GM19043 (cell line): ENCODE measurements around the gene TRIM67.

ENCODE experiments used
- ATAC-seq: cut with Tn5 transposase; IDR thresholded peaks from one replicate; pipeline ENCODE4 v1.9.1; 2021; ENCODE audit warnings: low read depth; ENCODE audit not compliant: unreplicated experiment

Gene TRIM67

DNA sequence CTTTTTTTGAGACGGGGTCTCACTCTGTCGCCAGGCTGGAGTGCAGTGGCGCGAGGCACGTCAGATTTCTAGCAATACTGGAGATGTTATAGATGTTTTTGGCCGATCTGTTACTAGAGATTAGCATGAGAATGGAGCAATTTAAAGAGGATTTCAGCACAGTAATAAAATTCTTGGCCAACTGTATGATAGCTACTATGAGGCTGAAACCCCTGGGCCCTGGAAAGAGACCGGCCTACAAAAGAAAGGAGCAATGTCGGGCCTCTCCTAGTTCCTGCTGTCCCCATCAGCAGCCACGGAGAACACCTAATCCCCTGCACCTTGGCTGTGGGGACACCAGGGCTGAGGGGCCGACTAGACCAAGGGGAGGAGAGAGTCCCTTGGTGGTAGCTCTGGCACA is 69.7 kb downstream of the TRIM67 start:
- ATAC-seq, result no peak

DNA sequence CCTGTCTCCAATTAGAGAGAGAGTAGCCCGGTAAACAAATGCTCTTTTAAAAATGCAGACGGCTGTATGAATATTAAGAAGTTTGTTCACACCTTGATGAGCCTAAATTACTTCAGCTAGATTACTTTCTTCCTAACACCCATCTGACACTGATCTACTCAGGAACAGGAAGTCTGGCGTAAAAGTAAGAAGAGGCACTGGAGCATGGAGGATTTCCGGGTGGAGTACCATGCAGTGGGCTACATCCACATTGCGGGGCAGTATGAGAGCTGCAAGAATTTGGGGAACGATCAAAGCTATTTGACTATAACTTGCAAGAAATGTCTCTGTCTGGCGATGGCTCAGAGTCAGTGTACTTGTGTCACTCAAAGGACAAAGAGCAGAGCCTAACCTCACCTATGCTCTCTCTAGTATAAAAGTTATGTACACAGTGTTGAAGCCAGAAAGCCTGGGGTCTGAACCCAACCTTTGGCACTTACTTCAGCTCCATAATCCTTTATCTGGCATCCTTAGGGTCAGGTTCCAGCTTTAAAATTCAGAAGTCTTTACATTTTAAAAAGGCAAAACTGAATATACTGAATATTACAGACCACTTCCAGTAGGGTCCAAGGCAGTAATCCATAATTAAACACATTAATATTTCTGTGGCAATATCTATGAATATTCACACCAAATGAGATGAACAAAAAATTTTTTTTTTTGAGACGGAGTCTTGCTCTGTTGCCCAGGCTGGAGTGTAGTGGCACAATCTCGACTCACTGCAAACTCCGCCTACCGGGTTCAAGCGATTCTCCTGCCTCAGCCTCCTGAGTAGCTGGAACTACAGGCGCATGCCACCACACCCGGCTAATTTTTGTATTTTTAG is 71.2 kb downstream of the TRIM67 start:
- ATAC-seq, result peak; percentile 89

DNA sequence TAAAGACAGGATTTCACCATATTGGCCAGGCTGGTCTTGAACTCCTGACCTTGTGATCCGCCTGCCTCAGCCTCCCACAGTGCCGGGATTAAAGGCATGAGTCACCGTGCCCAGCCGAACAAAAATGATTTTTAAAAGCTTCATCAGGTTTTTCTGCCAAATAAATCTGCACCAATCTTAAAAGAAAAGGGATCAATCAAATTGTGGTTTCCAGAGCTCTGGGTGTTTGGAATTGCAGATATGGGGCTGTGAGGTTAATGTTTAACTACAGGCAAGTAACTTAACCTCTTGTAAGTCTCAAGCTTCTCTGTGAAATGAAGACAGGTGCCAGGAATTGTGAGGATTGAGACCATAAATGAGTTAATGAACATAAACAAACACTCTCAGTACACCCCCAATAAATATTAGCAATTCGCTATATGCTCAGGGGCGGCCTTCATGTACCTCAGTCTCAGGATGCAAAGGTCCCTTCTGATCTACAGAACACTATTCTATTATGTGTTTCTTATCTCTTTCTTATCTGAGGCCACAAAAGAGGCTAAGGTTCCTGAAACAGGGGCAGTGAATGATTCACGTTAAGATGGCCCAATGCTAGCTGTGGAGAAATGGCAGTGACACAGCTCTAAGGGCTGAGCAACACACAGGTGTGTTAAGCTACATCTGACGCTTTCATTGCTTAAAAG is 72.0 kb downstream of the TRIM67 start:
- no peak for ATAC-seq

DNA sequence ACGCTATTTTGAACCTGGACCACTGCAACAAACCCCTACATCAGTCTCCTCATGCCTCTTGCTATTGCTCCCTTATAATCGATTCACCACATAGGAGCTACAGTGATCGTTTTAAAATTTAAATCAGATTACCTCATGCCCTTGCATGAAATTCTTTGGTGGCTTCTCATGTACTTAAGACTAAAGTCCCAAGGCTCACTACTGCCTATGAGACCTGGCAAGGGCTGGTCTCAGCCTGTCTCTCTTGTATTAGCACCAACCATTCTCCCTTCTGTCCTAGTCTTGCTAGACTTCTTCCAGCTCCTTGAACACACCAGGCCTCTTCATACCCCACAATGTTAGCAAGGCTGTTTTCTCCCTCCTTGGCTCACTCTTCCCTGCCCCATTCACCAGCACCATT is 72.6 kb downstream of the TRIM67 start:
- ATAC-seq, result no peak

DNA sequence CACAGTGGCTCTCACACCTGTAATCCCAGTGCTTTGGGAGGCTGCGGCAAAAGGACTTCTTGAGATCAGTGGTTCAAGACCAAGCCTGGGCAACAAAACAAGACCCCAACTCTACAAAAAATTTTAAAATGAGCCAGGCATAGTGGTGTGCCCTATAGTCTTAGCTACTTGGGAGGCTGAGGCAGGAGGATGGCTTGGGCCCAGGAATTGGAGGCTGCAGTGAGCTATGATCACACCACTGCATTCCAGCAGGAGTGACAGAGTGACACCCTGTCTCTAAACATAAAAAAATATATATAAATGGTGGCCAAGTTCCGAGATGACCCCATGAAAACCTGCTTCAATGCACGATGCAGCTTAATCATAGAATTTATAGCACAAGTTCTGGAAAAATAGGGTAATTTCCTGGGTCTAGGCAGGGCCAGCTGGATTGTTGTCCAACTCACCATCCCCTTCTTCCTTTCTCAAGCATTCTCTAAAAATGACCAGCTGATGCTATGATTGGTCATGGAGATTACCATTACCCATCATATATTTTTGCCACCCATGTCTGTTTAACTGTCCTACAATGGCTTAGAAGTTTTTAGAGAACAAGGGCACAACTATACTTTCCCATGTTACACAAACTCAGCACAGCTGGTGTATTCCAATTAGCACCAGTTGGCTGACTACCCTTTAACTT is 73.8 kb downstream of the TRIM67 start:
- ATAC-seq, result no peak

DNA sequence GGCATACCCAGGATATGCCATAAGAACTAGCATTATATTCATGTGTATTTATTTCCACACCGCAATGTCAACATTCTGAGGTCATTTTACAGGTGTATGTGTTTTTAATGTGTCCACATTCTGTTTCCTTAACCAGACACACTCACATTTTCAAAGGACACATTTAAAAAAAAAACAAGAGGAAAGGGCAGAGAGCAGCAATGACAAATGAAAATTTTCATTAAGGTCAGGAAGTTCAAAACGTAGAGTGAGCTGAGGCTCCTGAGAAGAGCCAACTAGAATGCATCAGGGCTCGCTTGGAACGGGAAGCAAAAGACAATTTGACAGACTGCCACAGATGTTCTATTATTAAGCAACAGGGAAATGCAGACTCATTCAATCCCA is 74.3 kb downstream of the TRIM67 start:
- no peak for ATAC-seq

DNA sequence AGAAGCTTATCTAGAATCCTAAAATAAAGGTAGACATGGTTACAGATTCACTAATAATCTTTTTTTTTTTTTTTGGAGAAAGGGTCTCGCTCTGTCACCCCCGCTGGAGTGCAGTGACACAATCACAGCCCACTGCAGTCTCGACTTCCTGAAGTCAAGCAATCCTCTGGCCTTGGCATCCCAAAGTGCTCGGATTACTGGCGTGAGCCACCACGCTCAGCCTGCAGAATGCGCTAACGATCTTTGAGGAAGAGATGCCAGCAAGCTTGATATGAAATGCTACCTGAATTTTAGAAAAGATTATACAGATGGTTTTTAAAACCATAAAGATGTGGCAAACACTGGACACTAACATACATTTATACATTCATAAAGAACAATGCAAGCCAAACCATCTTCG is 75.1 kb downstream of the TRIM67 start:
- no peak for ATAC-seq

DNA sequence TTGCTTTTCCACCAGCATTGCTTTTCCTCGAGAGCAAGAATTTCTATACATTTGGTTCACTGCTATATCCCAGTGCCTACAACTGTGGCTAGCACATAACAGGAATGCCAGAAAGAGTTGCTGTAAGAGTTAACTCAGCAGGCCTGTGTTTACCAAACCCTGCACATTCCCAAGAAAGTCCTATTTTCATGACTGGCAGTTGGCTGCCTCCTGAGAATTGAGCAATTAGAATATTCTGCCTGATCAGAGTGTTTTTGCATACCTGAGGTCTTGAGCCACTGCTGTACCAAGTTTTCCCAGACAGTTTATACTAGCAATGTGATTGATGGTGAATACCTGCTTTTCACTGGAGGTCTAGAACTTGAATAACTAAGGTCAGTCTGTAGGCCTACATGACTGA is 76.4 kb downstream of the TRIM67 start:
- no peak for ATAC-seq

DNA sequence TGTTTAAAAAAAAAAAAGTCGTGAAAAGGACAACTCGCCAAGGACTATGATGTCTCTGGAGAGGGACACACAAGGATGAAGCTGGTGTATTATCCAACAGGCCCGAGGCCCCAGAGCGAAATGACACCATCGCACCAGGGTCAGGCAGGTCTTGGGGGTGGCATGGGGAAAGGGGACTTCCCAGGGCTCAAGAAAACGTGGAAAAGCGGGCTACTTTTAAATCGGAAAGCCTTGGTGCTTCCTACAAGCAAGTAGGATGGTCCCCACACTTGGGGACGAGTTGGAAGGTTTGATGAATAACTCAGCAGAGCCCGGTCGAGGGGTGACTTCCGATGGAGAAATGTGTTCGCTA is 78.6 kb downstream of the TRIM67 start:
- ATAC-seq, result no peak

DNA sequence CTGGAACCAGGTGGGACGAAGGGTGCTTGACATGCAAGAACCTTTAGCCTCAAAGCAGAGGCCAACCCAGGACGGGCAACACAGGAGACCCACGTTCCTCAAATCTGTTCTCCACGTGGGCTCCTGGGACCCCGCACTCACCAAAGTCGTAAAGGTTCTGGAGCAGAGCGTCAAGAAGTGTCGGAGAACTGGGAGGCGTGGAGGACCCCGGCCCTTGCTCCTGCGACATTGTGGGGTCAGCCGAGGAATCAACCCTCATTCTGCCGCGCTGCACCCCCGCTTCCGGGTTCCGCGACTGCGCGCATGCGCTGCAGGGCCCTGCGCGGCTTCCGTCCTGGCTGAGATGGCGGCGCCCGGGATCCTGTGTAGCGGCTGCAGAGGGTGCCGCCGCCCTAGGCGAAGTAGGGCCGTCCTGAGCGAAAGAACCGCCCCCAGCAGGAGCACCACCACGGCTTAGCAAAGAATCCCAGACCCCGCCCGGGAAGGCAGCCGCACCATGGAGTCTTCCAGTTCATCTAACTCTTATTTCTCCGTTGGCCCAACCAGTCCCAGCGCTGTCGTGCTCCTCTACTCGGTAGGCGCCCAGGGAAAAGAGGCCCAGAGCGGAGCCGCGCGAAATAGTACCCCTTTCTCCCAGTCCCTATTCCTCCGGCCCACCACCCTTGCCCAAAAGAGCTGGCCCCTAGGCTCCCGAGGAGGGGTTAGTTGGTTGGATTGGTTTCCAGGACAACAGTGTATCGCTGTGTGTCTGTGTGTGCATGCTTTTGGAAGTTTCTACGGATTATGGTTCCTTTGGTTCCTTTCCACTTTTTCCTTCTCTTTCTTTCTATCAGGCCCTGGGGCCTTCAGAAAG is 79.3 kb downstream of the TRIM67 start, which contains the start of gene GNPAT:
TSS of gene GNPAT (plus strand) at position 330 of the 853 bp plus-strand sequence. CDS start at position 497, 167 bp downstream.
- ATAC-seq, result peak; percentile 90

DNA sequence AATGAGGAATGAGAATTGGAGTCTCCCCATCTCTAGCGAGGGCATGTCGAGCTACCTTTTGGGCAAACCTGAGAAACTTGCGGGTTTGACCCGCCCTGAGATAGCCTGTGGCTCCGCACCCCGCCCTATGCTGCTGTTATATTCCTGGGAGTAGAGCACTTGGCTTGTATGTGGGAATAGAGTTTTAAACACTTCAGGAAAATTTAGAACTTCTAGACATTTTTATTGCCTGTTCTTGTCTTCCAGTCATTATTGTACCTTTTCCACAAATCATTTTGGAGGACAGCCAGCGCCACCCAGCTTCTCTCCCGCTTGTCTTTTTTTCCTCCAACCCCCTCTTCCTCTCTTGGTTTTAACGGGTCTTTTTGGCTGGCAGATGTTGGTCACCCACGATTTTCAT is 79.9 kb downstream of the TRIM67 start:
- ATAC-seq, result peak; percentile 19

DNA sequence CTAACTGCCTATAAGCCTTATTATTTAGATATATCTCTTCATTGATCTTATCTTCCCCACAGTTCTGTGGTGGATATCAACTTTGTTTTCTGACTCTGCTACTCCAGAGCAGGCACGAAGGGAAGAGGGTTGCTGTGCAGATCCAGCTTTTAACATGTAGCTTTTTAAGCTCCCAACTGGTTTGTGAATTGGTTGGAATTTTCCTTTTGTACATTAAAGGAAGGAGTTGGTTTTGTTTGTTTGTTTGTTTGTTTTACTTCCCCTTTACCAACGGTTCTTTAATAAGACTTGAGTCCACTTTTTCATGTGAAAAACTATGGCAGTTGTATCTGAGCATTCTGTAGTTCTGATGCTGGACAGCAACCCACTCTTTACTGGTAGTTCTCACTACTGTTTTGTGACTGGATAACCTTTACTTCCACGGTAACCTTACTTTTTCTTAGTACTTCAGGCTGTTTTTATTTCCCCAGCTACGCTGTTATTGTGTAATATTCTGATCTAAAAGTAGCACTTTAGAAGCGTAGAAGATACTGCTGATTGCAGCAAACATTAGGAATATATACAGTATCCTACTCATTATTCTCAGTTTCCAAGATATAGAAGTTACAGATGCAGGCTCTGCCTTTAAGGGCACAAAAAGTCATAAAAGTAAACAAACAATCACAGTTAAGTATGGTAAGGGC is 80.8 kb downstream of the TRIM67 start:
- no peak for ATAC-seq

DNA sequence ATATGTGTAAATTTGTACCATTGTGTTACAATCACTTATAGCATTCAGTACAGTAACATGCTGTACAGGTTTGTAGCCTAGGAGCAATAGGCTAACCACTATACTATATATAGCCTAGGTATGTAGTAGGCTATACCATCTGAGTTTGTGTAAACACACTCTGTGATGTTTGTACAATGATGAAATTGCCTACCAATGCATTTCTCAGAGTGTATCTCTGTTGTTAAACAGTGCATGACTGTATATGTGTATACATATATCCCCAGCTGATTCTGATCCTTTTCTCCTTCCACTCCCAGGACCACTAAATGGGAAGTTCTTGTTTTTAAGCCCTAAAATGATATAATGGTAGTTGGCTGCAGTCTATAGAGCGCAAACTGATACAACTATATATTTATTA is 86.9 kb downstream of the TRIM67 start:
- no peak for ATAC-seq

DNA sequence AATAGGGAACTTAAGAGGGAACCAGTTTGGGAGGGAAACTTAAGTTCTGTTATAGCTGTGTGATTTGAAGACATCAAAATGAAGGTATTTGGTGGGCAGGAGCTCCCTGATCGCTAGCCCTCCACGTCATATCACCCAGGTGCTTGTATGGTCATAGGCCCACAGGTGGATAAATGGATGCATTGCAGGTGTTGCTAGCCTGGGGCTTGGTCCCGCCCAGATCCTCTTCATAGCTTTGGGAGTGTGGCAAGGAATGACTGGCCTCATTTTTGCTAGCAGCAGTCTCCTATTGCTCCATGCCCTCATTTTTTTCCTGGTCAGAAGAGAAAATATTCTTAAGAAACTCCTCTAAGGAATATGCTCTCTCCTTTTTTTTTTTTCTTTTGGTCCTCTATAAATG is 90.5 kb downstream of the TRIM67 start:
- ATAC-seq, result no peak

DNA sequence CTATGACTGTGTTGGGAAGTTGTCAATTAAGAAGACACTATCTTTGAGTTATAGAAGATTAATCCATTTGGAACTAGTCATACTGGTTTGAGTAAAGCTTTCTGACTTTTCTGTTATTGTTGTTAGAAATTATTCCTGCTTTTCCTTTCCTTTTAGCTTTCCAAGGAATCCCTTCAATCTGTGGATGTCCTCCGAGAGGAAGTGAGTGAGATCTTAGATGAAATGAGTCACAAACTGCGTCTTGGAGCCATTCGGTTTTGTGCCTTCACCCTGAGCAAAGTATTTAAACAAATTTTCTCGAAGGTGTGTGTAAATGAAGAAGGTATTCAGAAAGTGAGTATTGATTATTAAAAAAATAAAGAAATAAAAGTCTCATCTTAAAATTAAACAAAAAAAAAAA is 98.5 kb downstream of the TRIM67 start:
- no peak for ATAC-seq

DNA sequence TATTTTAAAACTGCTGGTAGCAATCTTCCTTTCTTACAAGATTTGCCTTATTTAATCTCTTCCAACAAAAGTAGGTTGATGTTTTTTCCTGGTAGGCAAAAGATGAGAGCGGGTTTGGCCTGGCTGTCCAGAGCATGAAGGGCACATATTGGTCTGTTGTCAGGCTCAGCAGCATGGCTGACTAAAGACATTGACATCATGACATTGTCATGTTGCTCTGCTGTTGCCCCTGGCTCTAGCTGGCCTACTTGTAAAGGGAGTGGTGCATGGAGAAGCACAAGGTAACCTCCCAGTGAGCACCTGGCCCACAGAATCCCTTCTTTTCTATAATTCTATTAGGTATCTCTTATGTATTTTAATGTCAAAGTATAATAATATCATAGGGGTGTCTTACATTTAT is 102.8 kb downstream of the TRIM67 start:
- no peak for ATAC-seq

DNA sequence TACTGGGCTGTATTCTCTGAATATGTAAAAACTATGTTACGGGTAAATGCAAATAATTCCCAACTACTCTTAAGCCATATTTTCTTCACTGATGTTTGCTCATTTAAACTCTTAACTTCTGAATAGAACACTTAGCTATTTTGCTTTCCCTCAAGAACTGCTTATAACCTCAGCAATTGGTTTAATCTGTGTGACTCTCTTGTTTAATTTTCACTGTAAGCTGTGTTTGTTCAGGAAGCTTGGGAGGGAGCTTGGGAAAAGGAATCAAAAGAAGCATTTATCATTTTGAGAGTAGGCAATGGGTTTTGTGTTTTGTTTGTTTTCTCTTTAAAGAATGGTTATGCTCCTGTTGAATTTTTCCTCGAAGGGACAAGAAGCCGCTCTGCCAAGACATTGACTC is 103.5 kb downstream of the TRIM67 start:
- ATAC-seq, result no peak

DNA sequence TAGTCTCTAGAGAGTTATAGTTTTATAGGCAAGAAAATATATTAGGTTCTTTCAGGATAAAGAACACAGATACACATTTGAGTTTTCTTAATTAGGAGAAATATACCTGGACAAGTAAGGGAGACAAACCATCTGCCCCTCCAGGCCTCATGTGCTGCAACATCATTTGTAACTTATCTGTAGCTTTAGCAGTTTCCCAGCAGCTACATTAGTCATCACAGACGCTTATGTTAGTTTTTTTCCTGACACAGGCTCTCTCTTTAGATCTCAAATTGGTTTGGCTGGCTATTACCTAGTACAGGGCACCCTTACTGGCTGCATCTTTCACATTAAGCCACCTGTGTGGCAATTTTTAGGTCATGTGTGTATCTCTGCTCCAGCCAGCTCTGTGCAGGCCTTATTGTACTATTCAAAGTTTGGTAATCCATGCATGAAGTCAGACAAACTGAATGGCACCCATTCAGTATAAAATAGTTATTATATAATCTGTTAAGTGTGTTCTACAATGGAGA is 105.0 kb downstream of the TRIM67 start:
- ATAC-seq, result no peak
